Measurements from ENCODE around the gene PRSS33.

DNA sequence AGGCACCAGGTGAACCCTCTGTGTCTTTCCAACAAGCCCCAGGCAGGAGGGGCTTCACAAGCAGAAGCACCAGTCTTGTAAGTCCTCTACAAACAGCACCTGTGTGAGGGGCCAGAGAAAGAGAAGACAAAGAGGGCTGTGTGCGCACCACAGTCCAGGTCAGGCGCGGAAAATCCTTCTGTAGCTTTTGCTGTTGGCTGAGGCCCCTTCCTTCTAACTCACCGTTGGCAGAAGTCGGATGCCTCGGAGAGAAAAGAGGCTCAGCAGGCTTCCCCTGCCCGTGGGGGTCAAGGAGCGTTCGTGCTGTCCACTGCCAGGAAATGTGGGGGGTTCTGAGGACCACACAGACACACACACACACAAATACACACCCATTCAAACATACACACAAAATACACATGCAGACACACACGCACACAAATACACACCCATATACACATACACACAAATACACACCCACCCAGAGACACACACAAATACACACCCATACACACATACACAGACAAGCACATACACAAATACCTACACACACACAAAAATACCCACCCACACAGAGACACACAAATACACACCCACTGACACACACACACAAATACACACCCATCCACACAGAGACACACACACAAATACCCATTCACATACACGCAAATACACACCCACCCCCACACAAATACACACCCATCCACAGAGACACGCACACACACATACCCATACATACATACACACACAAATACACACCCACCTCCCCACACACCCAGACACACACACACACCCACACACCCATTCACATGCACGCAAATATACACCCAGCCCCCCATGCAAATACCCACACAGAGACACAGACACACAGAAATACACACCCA, 49.5 kb upstream of the PRSS33 start:
- no peak for TF ChIP-seq GATA2 (IDR thresholded peaks at IDR 0.05; ENCODE audit: low read depth, low read length)
- TF ChIP-seq GATA3 (IDR thresholded peaks at IDR 0.05; ENCODE audit: low read depth, low read length): no peak

Data from SH-SY5Y (cell line).